Uterus (tissue), 4 donors: Measurements from ENCODE around the gene ZNF860. TPM values are rescaled to one million over a fixed set of nuclear protein-coding genes. Genes with fewer than 3 reads are reported as not detected.
A peak's percentile ranks its signal among the peaks of the same experiment; 100 is the strongest.

ENCODE experiments used
- DNase-seq, 2 donors: peaks; one replicate each; pipeline ENCODE4 v3.0.0-alpha.2; 2019 to 2020
- H3K27ac ChIP-seq, 2 donors: fragments of 200-600 bp; sonication (generic); 1 replicate in 1 of 2; 2 replicates in 1 of 2; pipeline ENCODE4 v1.5.1; 2016 to 2018
- H3K27me3 ChIP-seq, 2 donors: fragments of 200-600 bp; sonication (generic); one replicate each; pipeline ENCODE4 v1.5.1; 2018 to 2019; ENCODE audit warnings: control low read depth in 1 of 2
- H3K36me3 ChIP-seq, 2 donors: fragments of 200-600 bp; sonication (generic); one replicate each; pipeline ENCODE4 v1.5.1; 2019; ENCODE audit warnings: control low read depth in 1 of 2
- H3K4me1 ChIP-seq, 2 donors: fragments of 200-600 bp; sonication (generic); one replicate each; pipeline ENCODE4 v1.5.1; 2018 to 2019; ENCODE audit warnings: control low read depth in 1 of 2
- H3K4me3 ChIP-seq, 2 donors: fragments of 200-600 bp; sonication (generic); 1 replicate in 1 of 2; 2 replicates in 1 of 2; pipeline ENCODE4 v1.5.1; 2018 to 2019; ENCODE audit warnings: mild to moderate bottlenecking in 1 of 2
- H3K9me3 ChIP-seq, 2 donors: fragments of 200-600 bp; sonication (generic); one replicate each; pipeline ENCODE4 v1.5.1; 2019; ENCODE audit warnings: control low read depth in 1 of 2
- CTCF ChIP-seq, 4 experiments: fragments of 200-600 bp in 2 of 4; fragments of 450-650 bp in 2 of 4; sonication (generic) in 2 of 4; IDR thresholded peaks; one replicate each; pipeline ENCODE4 v1.5.1; 2016 to 2019; ENCODE audit warnings: antibody characterized with exemption in 4 of 4, mild to moderate bottlenecking in 2 of 4, moderate library complexity in 1 of 4
- POLR2A ChIP-seq, 2 donors: fragments of 450-650 bp; IDR thresholded peaks; one replicate each; pipeline ENCODE4 v1.6.1; 2016; ENCODE audit warnings: antibody characterized with exemption in 2 of 2, mild to moderate bottlenecking in 1 of 2, moderate library complexity in 1 of 2
- intact Hi-C: fragments of 100-400 bp; cut with DNase I; formaldehyde crosslinking; loops from one replicate; pipeline ENCODE4 v1.15.1; 2023; ENCODE audit warnings: low total_unique reads
- total RNA-seq, 4 donors: library from RNA; depleted of rRNA in 3 of 4; stranded (reverse); fragments of >200 nt in 3 of 4; gene quantifications; one replicate each; pipeline versions ENCODE4 v1.1.0 to v1.2.4, GENCODE V29; 2014 to 2023
- donor health status: DM: yes; HTN: yes; CAD: no.

ZNF860 gene
- total RNA-seq, 4 donors from 2014 or later = 0.26 to 2.8 (median 1.5) TPM

GRCh38 chr3:31959951-31960792 is 21.4 kb upstream of the ZNF860 start:
- H3K4me1 ChIP-seq = no peaks in the 10 kb centered on the region
- peaks cover 0 to 5% of the 10 kb centered on the region in 2 donors for H3K9me3 ChIP-seq
- no peaks in the 10 kb centered on the region for H3K27me3 ChIP-seq
- intact Hi-C loops = no loop called here
- TF ChIP-seq CTCF (IDR thresholded peaks at IDR 0.05) = no peak
- no peak for TF ChIP-seq POLR2A (IDR thresholded peaks at IDR 0.05)
- no peaks in the 10 kb centered on the region for H3K36me3 ChIP-seq
- DNase-seq = no peak
- peak overlapping the region; percentile 88 to 89 for H3K27ac ChIP-seq
- peak overlapping the region; percentile 12 to 36 for H3K4me3 ChIP-seq

GRCh38 chr3:31960793-31961431 is 20.6 kb upstream of the ZNF860 start:
- intact Hi-C loops = no loop called here
- no peaks in the 10 kb centered on the region for H3K27me3 ChIP-seq
- no peaks in the 10 kb centered on the region for H3K36me3 ChIP-seq
- DNase-seq = no peak
- H3K27ac ChIP-seq = peak overlapping the region; percentile 88 to 89
- no peak for TF ChIP-seq POLR2A (IDR thresholded peaks at IDR 0.05)
- TF ChIP-seq CTCF (IDR thresholded peaks at IDR 0.05) = no peak
- H3K9me3 ChIP-seq = no peaks in the 10 kb centered on the region
- no peaks in the 10 kb centered on the region for H3K4me1 ChIP-seq
- H3K4me3 ChIP-seq = no peak overlapping the region

GRCh38 chr3:31962801-31963205 is 18.7 kb upstream of the ZNF860 start:
- intact Hi-C loops = no loop called here
- Histone ChIP-seq H3K9me3 (no peaks in the 10 kb centered on the region), H3K4me3 (no peak overlapping the region), H3K27me3 (no peaks in the 10 kb centered on the region), H3K36me3 (no peaks in the 10 kb centered on the region), H3K4me1 (peaks cover 5 to 6% of the 10 kb centered on the region in 2 donors), H3K27ac (no peak overlapping the region)
- TF ChIP-seq CTCF (IDR thresholded peaks at IDR 0.05) = no peak
- TF ChIP-seq POLR2A (IDR thresholded peaks at IDR 0.05) = no peak
- no peak for DNase-seq

DNA sequence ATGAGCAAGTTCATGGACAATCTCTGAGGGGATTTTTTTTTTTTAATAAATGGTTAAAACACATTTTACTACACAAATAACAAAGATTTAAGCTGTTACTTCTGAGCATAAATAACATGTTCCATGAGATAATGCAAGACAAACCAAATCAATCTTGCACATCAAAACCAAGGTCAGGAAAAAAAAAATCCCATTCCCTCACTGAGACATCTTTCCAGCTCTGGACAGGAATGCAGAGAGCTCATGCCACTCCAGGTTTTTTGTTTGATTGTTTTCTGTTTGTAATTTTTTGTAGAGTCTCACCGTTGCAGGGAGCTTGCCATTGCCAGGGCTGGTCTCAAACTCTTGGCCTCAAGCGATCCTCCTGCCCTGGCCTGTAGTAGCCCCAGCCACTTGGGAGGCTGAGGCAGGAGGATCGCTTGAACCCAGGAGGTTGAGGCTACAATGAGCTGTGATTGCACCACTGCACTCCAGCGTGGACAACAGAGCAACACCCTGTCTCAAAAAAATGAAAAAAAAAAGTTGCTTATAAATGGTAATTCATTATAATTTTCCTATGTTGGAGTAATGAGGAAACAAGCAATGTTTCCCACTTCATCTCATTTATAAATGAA is 14.5 kb upstream of the ZNF860 start:
- Histone ChIP-seq H3K4me3 (no peak overlapping the region), H3K4me1 (peaks cover 5 to 16% of the 10 kb centered on the region in 2 donors), H3K27ac (peak overlapping the region; percentile 61 to 81), H3K9me3 (no peaks in the 10 kb centered on the region), H3K36me3 (no peaks in the 10 kb centered on the region), H3K27me3 (no peaks in the 10 kb centered on the region)
- no peak for TF ChIP-seq POLR2A (IDR thresholded peaks at IDR 0.05)
- TF ChIP-seq CTCF (IDR thresholded peaks at IDR 0.05) = no peak
- intact Hi-C loops = no loop called here
- DNase-seq = no peak

DNA sequence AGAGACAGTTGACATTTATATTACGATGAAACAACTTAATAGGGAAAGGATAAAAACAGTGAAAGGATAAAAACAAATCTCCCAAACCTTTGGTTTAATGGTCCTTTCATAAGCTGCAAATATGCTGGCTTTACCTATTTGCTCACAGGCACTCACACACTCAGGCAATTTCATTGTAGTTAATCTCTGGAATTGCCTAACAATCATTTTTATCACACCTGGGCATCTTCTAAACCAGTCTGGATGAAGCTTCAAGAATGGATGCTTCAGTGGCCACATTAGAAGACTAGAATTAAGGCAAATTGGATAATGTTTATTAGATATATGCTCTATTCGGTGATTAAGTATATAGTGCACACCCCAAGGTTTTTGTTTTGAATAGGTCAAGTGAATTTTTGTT is 14.0 kb upstream of the ZNF860 start:
- Histone ChIP-seq H3K4me1 (peaks cover 5 to 16% of the 10 kb centered on the region in 2 donors), H3K36me3 (no peaks in the 10 kb centered on the region), H3K27me3 (no peaks in the 10 kb centered on the region), H3K27ac (peak overlapping the region; percentile 61 to 81), H3K4me3 (no peak overlapping the region), H3K9me3 (no peaks in the 10 kb centered on the region)
- no peak for DNase-seq
- TF ChIP-seq CTCF (IDR thresholded peaks at IDR 0.05) (no peak), POLR2A (IDR thresholded peaks at IDR 0.05) (no peak)
- intact Hi-C loops = no loop called here
